CD4-positive, alpha-beta memory T cell (primary cell): ENCODE results near the gene TRAPPC8. TPM values are rescaled to one million over a fixed set of nuclear protein-coding genes. Genes with fewer than 3 reads are reported as not detected.
"Not testable (repeated sequence)": the region's sequence is repeated elsewhere in the genome, so short reads cannot be mapped to it uniquely, and the experiment has no call there.

ENCODE experiments used
- CTCF ChIA-PET: fragments of 350-600 bp; sonication (Branson Sonifier 250); formaldehyde crosslinking; loops from one replicate; lab custom pipeline; 2021; ENCODE audit warnings: inconsistent platforms; ENCODE audit not compliant: partially characterized antibody; lab: Charles Lee
- POLR2A ChIA-PET: fragments of 350-600 bp; sonication (Branson Sonifier 250); formaldehyde crosslinking; loops from one replicate; lab custom pipeline; 2021; ENCODE audit not compliant: partially characterized antibody; lab: Charles Lee
- DNase-seq, 5 donors: peaks; one replicate each; pipeline versions ENCODE4 v3.0.0 to v3.0.0-alpha.2; 2020 to 2022; ENCODE audit warnings: mixed read lengths in 1 of 5
- H3K27ac ChIP-seq: one replicate; pipeline ENCODE4 v1.7.0; 2013; ENCODE audit warnings: low read depth, low read length
- H3K27me3 ChIP-seq: 2 replicates; pipeline ENCODE4 v1.7.0; 2013; ENCODE audit warnings: mild to moderate bottlenecking, low read length, moderate library complexity; ENCODE audit not compliant: insufficient read depth
- H3K36me3 ChIP-seq: 2 replicates; pipeline ENCODE4 v1.7.0; 2013; ENCODE audit warnings: mild to moderate bottlenecking, low read length, moderate library complexity; ENCODE audit not compliant: insufficient read depth
- H3K4me1 ChIP-seq: 2 replicates; pipeline ENCODE4 v1.7.0; 2013; ENCODE audit warnings: mild to moderate bottlenecking, low read length, moderate library complexity; ENCODE audit not compliant: insufficient read depth
- H3K4me3 ChIP-seq, 2 donors: one replicate each; pipeline ENCODE4 v1.7.0; 2013; ENCODE audit warnings: low read length in 2 of 2, mild to moderate bottlenecking in 1 of 2
- H3K9me3 ChIP-seq, 2 donors: one replicate each; pipeline ENCODE4 v1.7.0; 2013; ENCODE audit warnings: low read length in 2 of 2, control low read depth in 1 of 2; ENCODE audit not compliant: control insufficient read depth in 1 of 2
- H3K27ac Mint-ChIP-seq, 7 donors: one replicate each; pipeline ENCODE4 v1.8.0; 2020 to 2021; ENCODE audit warnings: mixed read lengths in 7 of 7, mild to moderate bottlenecking in 6 of 7, inconsistent platforms in 3 of 7, moderate library complexity in 3 of 7
- H3K27me3 Mint-ChIP-seq, 2 donors: one replicate each; pipeline ENCODE4 v1.8.0; 2020 to 2021; ENCODE audit warnings: mixed read lengths in 2 of 2
- H3K36me3 Mint-ChIP-seq, 2 donors: one replicate each; pipeline ENCODE4 v1.8.0; 2020 to 2021; ENCODE audit warnings: mixed read lengths in 2 of 2, inconsistent platforms in 1 of 2, mild to moderate bottlenecking in 1 of 2
- H3K4me1 Mint-ChIP-seq, 4 donors: one replicate each; pipeline ENCODE4 v1.8.0; 2020 to 2021; ENCODE audit warnings: mixed read lengths in 4 of 4, mild to moderate bottlenecking in 1 of 4
- H3K4me3 Mint-ChIP-seq, 8 donors: one replicate each; pipeline ENCODE4 v1.8.0; 2020 to 2021; ENCODE audit warnings: mixed read lengths in 8 of 8, mild to moderate bottlenecking in 7 of 8, moderate library complexity in 6 of 8, inconsistent platforms in 3 of 8
- H3K9me3 Mint-ChIP-seq, 8 donors: one replicate each; pipeline ENCODE4 v1.8.0; 2020 to 2021; ENCODE audit warnings: mixed read lengths in 8 of 8, mild to moderate bottlenecking in 5 of 8, inconsistent platforms in 3 of 8, moderate library complexity in 1 of 8
- intact Hi-C: fragments of 100-400 bp; cut with micrococcal nuclease; formaldehyde crosslinking; loops from one replicate; pipeline ENCODE4 v1.15.1; 2023
- polyA plus RNA-seq, 2 donors: library from polyadenylated mRNA; unstranded; fragments of 300-500 nt; fragmentation: Illumina TruSeq; gene quantifications; one replicate each; pipeline ENCODE4 v1.2.3, GENCODE V29; 2021
- total RNA-seq, 2 experiments: library from RNA; stranded (reverse); gene quantifications; one replicate each; pipeline ENCODE4 v1.2.3, GENCODE V29; 2021

The TRAPPC8 gene
- total and polyA plus RNA-seq, 4 experiments from 2014 or later, result 15.3 to 66.3 (median 43.5) TPM

DNA sequence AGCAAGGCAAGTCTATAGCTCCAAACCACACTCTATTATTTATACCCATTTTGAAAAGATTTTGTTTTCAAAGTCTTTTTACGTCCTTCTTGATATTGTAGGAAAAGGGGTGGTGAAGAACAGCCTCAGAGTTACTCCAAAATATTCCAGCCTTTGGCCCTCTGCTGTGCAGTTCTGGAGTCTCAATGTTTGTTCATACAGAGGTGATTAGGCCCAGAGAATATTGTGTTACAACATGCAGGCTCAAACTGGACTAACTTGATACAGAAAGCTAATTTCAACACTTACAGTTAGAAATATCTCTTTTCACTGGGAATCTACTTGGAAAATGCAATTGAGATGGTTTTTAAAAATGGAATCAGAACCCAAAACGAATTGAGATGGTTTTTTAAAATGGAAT is 141.8 kb downstream of the TRAPPC8 start:
- no peak overlapping the region for H3K27ac ChIP-seq
- DNase-seq, result no peak
- intact Hi-C loops, result no loop called here
- no peaks in the 10 kb centered on the region for H3K9me3 Mint-ChIP-seq
- ChIA-PET CTCF (no interaction called here), POLR2A (no interaction called here)
- H3K36me3 Mint-ChIP-seq, result no peaks in the 10 kb centered on the region
- no peaks in the 10 kb centered on the region for H3K36me3 ChIP-seq
- no peak overlapping the region for H3K4me3 ChIP-seq
- H3K4me3 Mint-ChIP-seq, result no peak overlapping the region
- no peak overlapping the region for H3K27ac Mint-ChIP-seq
- no peaks in the 10 kb centered on the region for H3K4me1 ChIP-seq
- no peaks in the 10 kb centered on the region for H3K9me3 ChIP-seq
- H3K4me1 Mint-ChIP-seq, result no peaks in the 10 kb centered on the region
- peaks cover 0 to 1% of the 10 kb centered on the region in 2 donors for H3K27me3 Mint-ChIP-seq
- H3K27me3 ChIP-seq, result no peaks in the 10 kb centered on the region

DNA sequence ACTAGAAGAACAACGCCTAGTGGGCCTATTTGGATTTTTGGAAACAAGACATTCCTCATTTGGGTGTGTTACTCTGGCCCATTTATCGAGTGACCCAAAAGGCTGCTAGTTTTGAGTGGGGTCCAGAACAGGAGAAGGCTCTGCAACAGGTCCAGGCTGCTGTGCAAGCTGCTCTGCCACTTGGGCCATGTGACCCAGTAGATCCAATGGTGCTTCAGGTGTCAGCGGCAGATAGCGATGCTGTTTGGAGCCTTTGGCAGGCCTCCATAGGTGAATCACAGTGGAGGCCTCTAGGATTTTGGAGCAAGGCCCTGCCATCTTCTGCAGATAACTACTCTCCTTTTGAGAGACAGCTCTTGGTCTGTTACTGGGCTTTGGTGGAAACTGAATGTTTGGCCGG is 143.7 kb downstream of the TRAPPC8 start:
- H3K4me1 Mint-ChIP-seq, H3K4me1 ChIP-seq, H3K27me3 ChIP-seq, H3K9me3 Mint-ChIP-seq, CTCF ChIA-PET, intact Hi-C loops, H3K4me3 Mint-ChIP-seq, H3K36me3 ChIP-seq, H3K27ac Mint-ChIP-seq, POLR2A ChIA-PET, H3K27ac ChIP-seq, H3K4me3 ChIP-seq, H3K27me3 Mint-ChIP-seq, DNase-seq, H3K9me3 ChIP-seq, H3K36me3 Mint-ChIP-seq: not testable (repeated sequence)

DNA sequence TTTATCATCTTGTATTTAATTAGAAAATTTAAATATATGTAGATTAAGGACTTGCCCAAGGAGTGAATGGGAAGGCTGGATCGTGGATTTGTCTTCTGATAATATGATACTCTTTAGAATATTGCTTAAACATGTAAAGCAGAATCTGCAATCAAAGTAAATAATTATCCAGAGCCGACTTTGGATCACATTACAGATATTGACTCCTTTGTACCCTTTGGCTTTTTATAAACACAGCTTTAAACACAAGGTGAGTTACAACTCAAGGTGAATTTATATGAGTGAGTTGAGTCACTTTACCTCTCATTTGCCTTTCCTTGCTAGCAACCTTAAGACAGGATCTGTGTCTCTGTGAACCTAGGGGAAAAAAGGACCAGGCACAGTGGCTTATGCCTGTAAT is 144.5 kb downstream of the TRAPPC8 start:
- Histone ChIP-seq H3K27me3 (no peaks in the 10 kb centered on the region), H3K4me3 (no peak overlapping the region), H3K9me3 (no peaks in the 10 kb centered on the region), H3K4me1 (no peaks in the 10 kb centered on the region), H3K27ac (no peak overlapping the region), H3K36me3 (no peaks in the 10 kb centered on the region)
- CTCF ChIA-PET, result no interaction called here
- peaks cover 0 to 1% of the 10 kb centered on the region in 2 donors for H3K27me3 Mint-ChIP-seq
- H3K4me1 Mint-ChIP-seq, result no peaks in the 10 kb centered on the region
- H3K27ac Mint-ChIP-seq, result no peak overlapping the region
- intact Hi-C loops, result no loop called here
- no peak overlapping the region for H3K4me3 Mint-ChIP-seq
- POLR2A ChIA-PET, result no interaction called here
- H3K9me3 Mint-ChIP-seq, result no peaks in the 10 kb centered on the region
- DNase-seq, result no peak
- H3K36me3 Mint-ChIP-seq, result no peaks in the 10 kb centered on the region

DNA sequence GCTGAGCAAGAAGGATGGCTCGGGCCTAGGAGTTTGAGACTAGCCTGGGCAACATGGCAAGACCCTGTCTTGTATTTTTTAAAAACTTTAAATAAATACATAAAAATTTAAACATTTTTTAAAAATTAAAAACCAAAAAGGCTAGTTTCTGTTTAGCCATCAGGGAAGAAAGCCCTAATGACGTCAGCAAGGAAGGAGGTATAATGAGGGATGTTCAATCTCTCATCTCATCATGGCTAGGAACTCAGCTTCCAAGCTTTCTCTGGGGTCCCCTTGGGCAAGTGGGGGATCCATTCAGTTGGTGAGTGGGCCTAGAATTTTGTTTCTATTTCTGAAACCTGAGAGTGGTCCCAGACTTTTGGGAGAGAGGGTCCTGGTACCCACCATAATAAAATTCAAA is 147.2 kb downstream of the TRAPPC8 start:
- POLR2A ChIA-PET, result no interaction called here
- H3K36me3 ChIP-seq, result no peaks in the 10 kb centered on the region
- H3K9me3 ChIP-seq, result no peaks in the 10 kb centered on the region
- Mint-ChIP-seq H3K9me3 (no peaks in the 10 kb centered on the region), H3K4me1 (no peaks in the 10 kb centered on the region), H3K27me3 (peaks cover 0 to 1% of the 10 kb centered on the region in 2 donors), H3K36me3 (no peaks in the 10 kb centered on the region), H3K4me3 (no peak overlapping the region), H3K27ac (no peak overlapping the region)
- H3K4me1 ChIP-seq, result no peaks in the 10 kb centered on the region
- no peak overlapping the region for H3K27ac ChIP-seq
- H3K27me3 ChIP-seq, result no peaks in the 10 kb centered on the region
- intact Hi-C loops, result no loop called here
- H3K4me3 ChIP-seq, result no peak overlapping the region
- no peak for DNase-seq
- CTCF ChIA-PET, result no interaction called here

GRCh38 chr18:31793531-31793930 is 149.4 kb downstream of the TRAPPC8 start:
- POLR2A ChIA-PET, result no interaction called here

GRCh38 chr18:31792580-31792911 is 150.4 kb downstream of the TRAPPC8 start:
- Histone ChIP-seq H3K36me3 (no peaks in the 10 kb centered on the region), H3K9me3 (no peaks in the 10 kb centered on the region), H3K4me3 (no peak overlapping the region), H3K4me1 (no peaks in the 10 kb centered on the region), H3K27ac (no peak overlapping the region), H3K27me3 (no peaks in the 10 kb centered on the region)
- intact Hi-C loops, result no loop called here
- no peaks in the 10 kb centered on the region for H3K4me1 Mint-ChIP-seq
- ChIA-PET CTCF (no interaction called here), POLR2A (no interaction called here)
- peaks cover 0 to 1% of the 10 kb centered on the region in 2 donors for H3K27me3 Mint-ChIP-seq
- peaks cover 0 to 2% (median 0%) of the 10 kb centered on the region in 8 donors for H3K9me3 Mint-ChIP-seq
- DNase-seq, result no peak
- no peaks in the 10 kb centered on the region for H3K36me3 Mint-ChIP-seq
- H3K27ac Mint-ChIP-seq, result no peak overlapping the region
- H3K4me3 Mint-ChIP-seq, result no peak overlapping the region

More at GRCh38 chr18:31793531-31793930, 149.4 kb downstream of the TRAPPC8 start:
- Mint-ChIP-seq H3K27ac (no peak overlapping the region), H3K27me3 (peaks cover 0 to 1% of the 10 kb centered on the region in 2 donors), H3K4me3 (no peak overlapping the region), H3K36me3 (no peaks in the 10 kb centered on the region), H3K9me3 (peaks cover 0 to 2% (median 0%) of the 10 kb centered on the region in 8 donors), H3K4me1 (no peaks in the 10 kb centered on the region)
- no peaks in the 10 kb centered on the region for H3K27me3 ChIP-seq
- no peaks in the 10 kb centered on the region for H3K4me1 ChIP-seq
- H3K36me3 ChIP-seq, result no peaks in the 10 kb centered on the region
- intact Hi-C loops, result no loop called here
- H3K27ac ChIP-seq, result no peak overlapping the region
- CTCF ChIA-PET, result no interaction called here
- H3K9me3 ChIP-seq, result no peaks in the 10 kb centered on the region
- H3K4me3 ChIP-seq, result no peak overlapping the region
- DNase-seq, result no peak

- Mint-ChIP-seq H3K9me3 (peaks cover 0 to 2% (median 0%) of the 10 kb centered on the region in 8 donors), H3K27me3 (no peaks in the 10 kb centered on the region), H3K4me3 (no peak overlapping the region), H3K4me1 (no peaks in the 10 kb centered on the region), H3K27ac (no peak overlapping the region), H3K36me3 (no peaks in the 10 kb centered on the region)
- ChIA-PET POLR2A (no interaction called here), CTCF (no interaction called here)
- Histone ChIP-seq H3K27ac (no peak overlapping the region), H3K4me3 (no peak overlapping the region), H3K9me3 (no peaks in the 10 kb centered on the region), H3K36me3 (no peaks in the 10 kb centered on the region), H3K27me3 (no peaks in the 10 kb centered on the region), H3K4me1 (no peaks in the 10 kb centered on the region)
- intact Hi-C loops, result no loop called here
- no peak for DNase-seq
Observed at GRCh38 chr18:31791817-31792579, 150.9 kb downstream of the TRAPPC8 start.
